WTC11 (cell line): ENCODE results near the gene FAF1. TPM values are rescaled to one million over a fixed set of nuclear protein-coding genes. Genes with fewer than 3 reads are reported as not detected.
A peak's percentile ranks its signal among the peaks of the same experiment; 100 is the strongest.

Source experiments
- ATAC-seq: fragments of 200-7000 bp; cut with Tn5 transposase; 2 replicates; pipeline ENCODE4 v1.10.0; 2021; ENCODE audit warnings: mild to moderate bottlenecking, moderate library complexity
- CTCF ChIA-PET: fragments of 300-600 bp; sonication (Branson Sonifier 250); formaldehyde crosslinking; loops from one replicate; lab custom pipeline; 2021; ENCODE audit warnings: antibody characterized with exemption; lab: Charles Lee
- POLR2A ChIA-PET: fragments of 350-600 bp; sonication (Branson Sonifier 250); formaldehyde crosslinking; loops from one replicate; lab custom pipeline; 2021; ENCODE audit warnings: antibody characterized with exemption; lab: Charles Lee
- DNase-seq: peaks from one replicate; pipeline ENCODE4 v3.0.0; 2021; ENCODE audit warnings: low spot score
- H3K27ac Mint-ChIP-seq: 2 replicates; pipeline ENCODE4 v1.8.0; 2021; ENCODE audit warnings: mixed read lengths
- H3K27me3 Mint-ChIP-seq: 2 replicates; pipeline ENCODE4 v1.8.0; 2021; ENCODE audit warnings: low read depth, mild to moderate bottlenecking, moderate library complexity, mixed read lengths
- H3K36me3 Mint-ChIP-seq: 2 replicates; pipeline ENCODE4 v1.8.0; 2021; ENCODE audit warnings: mixed read lengths
- H3K4me1 Mint-ChIP-seq: 2 replicates; pipeline ENCODE4 v1.8.0; 2022; ENCODE audit warnings: mixed read lengths
- H3K4me3 Mint-ChIP-seq: 2 replicates; pipeline ENCODE4 v1.8.0; 2021; ENCODE audit warnings: mild to moderate bottlenecking, moderate library complexity, mixed read lengths
- H3K9me3 Mint-ChIP-seq: 2 replicates; pipeline ENCODE4 v1.8.0; 2021; ENCODE audit warnings: mixed read lengths
- ATF2 ChIP-seq: sonication (generic); formaldehyde crosslinking; IDR thresholded peaks from 2 replicates; pipeline ENCODE4 v1.8.1; 2022; ENCODE audit warnings: low read depth, missing genetic modification reagents, borderline replicate concordance
- ESRRA ChIP-seq: sonication (generic); formaldehyde crosslinking; IDR thresholded peaks from 2 replicates; pipeline ENCODE4 v1.8.1; 2022; ENCODE audit warnings: mild to moderate bottlenecking, missing genetic modification reagents, borderline replicate concordance
- FOXJ3 ChIP-seq: sonication (generic); formaldehyde crosslinking; IDR thresholded peaks from 2 replicates; pipeline ENCODE4 v1.9.0; 2021; ENCODE audit warnings: missing genetic modification reagents, mild to moderate bottlenecking, borderline replicate concordance
- FOXK1 ChIP-seq: sonication (generic); formaldehyde crosslinking; IDR thresholded peaks from 2 replicates; pipeline ENCODE4 v1.8.0; 2022; ENCODE audit warnings: mild to moderate bottlenecking, moderate library complexity, missing genetic modification reagents
- HMGXB4 ChIP-seq: sonication (generic); formaldehyde crosslinking; IDR thresholded peaks from 2 replicates; pipeline ENCODE4 v1.8.1; 2023; ENCODE audit warnings: mild to moderate bottlenecking, moderate library complexity, missing genetic modification reagents
- NR1H2 ChIP-seq: sonication (generic); formaldehyde crosslinking; IDR thresholded peaks from 2 replicates; pipeline ENCODE4 v1.9.0; 2021; ENCODE audit warnings: mild to moderate bottlenecking, moderate library complexity, missing genetic modification reagents
- PRRX2 ChIP-seq: fragments of 250-450 bp; sonication (Bioruptor Pico); IDR thresholded peaks from 2 replicates; pipeline ENCODE4 v1.8.0; 2021; ENCODE audit warnings: mild to moderate bottlenecking
- RORB ChIP-seq: fragments of 250-450 bp; sonication (Bioruptor Pico); IDR thresholded peaks from 2 replicates; pipeline ENCODE4 v1.9.0; 2021; ENCODE audit warnings: mild to moderate bottlenecking
- ZNF121 ChIP-seq: sonication (generic); formaldehyde crosslinking; IDR thresholded peaks from 2 replicates; pipeline ENCODE4 v1.8.0; 2023; ENCODE audit warnings: missing genetic modification reagents
- ZNF219 ChIP-seq: sonication (generic); formaldehyde crosslinking; IDR thresholded peaks from 2 replicates; pipeline ENCODE4 v1.8.0; 2023; ENCODE audit warnings: missing genetic modification reagents, mild to moderate bottlenecking, borderline replicate concordance
- ZNF416 ChIP-seq: fragments of 250-450 bp; sonication (Bioruptor Pico); IDR thresholded peaks from 2 replicates; pipeline ENCODE4 v1.9.0; 2021; ENCODE audit warnings: mild to moderate bottlenecking, inconsistent platforms
- total RNA-seq: library from RNA; stranded (reverse); gene quantifications from 3 replicates; pipeline ENCODE4 v1.2.3, GENCODE V29; 2021
- TF ChIP-seq, protein P1 (sequence below): fragments of 250-450 bp; sonication (Bioruptor Pico); IDR thresholded peaks from 2 replicates; pipeline ENCODE4 v1.9.0; 2021; ENCODE audit warnings: mild to moderate bottlenecking
- TF ChIP-seq, protein P2 (sequence below): sonication (generic); formaldehyde crosslinking; conservative IDR thresholded peaks from 2 replicates; pipeline ENCODE4 v1.8.1; 2022; ENCODE audit warnings: mild to moderate bottlenecking, missing genetic modification reagents
- TF ChIP-seq, protein P3 (sequence below): sonication (generic); formaldehyde crosslinking; IDR thresholded peaks from 2 replicates; pipeline ENCODE4 v1.8.1; 2023; ENCODE audit warnings: mild to moderate bottlenecking, missing genetic modification reagents

The FAF1 gene
- total RNA-seq, 1 experiment from 2014 or later: 53.5 TPM

DNA sequence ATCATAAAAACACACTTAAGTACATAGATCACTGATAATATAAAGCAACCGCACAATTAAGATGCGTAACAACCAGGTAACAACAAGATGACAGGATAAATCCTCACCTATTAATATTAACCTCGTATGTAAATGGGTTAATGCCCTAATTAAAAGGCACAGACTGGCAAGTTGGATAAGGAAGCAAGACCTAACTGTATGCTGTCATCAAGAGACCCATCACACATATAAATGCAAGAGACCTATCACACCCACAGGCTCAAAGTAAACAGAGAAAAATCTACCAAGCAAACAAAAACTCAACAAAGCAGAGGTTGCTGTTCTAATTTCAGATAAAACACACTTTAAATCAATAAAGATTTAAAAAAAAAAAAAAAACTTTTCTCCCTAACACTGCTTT lies 151.8 kb downstream of the FAF1 start (continued):
- TF ChIP-seq, protein P1, sequence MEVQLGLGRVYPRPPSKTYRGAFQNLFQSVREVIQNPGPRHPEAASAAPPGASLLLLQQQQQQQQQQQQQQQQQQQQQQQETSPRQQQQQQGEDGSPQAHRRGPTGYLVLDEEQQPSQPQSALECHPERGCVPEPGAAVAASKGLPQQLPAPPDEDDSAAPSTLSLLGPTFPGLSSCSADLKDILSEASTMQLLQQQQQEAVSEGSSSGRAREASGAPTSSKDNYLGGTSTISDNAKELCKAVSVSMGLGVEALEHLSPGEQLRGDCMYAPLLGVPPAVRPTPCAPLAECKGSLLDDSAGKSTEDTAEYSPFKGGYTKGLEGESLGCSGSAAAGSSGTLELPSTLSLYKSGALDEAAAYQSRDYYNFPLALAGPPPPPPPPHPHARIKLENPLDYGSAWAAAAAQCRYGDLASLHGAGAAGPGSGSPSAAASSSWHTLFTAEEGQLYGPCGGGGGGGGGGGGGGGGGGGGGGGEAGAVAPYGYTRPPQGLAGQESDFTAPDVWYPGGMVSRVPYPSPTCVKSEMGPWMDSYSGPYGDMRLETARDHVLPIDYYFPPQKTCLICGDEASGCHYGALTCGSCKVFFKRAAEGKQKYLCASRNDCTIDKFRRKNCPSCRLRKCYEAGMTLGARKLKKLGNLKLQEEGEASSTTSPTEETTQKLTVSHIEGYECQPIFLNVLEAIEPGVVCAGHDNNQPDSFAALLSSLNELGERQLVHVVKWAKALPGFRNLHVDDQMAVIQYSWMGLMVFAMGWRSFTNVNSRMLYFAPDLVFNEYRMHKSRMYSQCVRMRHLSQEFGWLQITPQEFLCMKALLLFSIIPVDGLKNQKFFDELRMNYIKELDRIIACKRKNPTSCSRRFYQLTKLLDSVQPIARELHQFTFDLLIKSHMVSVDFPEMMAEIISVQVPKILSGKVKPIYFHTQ (CRISPR knock-in tag): no peak
- TF ChIP-seq ZNF219 (CRISPR knock-in tag) (no peak), NR1H2 (no peak), ZNF121 (CRISPR knock-in tag) (no peak), FOXJ3 (CRISPR knock-in tag) (no peak)

DNA sequence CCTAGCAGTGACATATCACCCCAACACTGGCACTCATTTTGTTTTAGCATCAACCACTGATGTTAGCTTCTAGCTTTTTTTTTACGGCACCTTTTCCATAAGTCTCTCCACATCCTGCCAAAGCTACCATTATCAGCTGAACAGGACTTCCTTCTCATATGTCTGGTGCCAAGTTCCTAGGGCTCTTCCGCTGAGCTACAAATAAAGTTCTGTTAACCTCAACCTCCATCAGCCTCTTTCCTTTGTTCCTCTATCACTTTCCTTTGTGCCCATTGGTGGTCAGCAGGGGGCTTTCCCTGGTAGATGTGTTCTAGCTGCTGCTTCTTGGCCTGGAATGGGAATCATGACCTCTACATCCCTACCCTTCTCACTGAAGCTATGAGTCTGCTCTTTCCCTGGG lies 163.8 kb downstream of the FAF1 start:
- no peak for TF ChIP-seq PRRX2 (CRISPR knock-in tag)
- no peak for TF ChIP-seq ZNF121 (CRISPR knock-in tag)
- no peak for DNase-seq
- peak overlapping the region; percentile 16; the same call in 1 of the 2 replicates for H3K27ac Mint-ChIP-seq
- no peak overlapping the region for H3K4me3 Mint-ChIP-seq
- H3K36me3 Mint-ChIP-seq: no peaks in the 10 kb centered on the region
- no peaks in the 10 kb centered on the region for H3K27me3 Mint-ChIP-seq
- no peaks in the 10 kb centered on the region for H3K9me3 Mint-ChIP-seq
- ChIA-PET CTCF (no interaction called here), POLR2A (no interaction called here)
- no peak for ATAC-seq
- peaks cover 11% of the 10 kb centered on the region; the same call in 1 of the 2 replicates for H3K4me1 Mint-ChIP-seq

DNA sequence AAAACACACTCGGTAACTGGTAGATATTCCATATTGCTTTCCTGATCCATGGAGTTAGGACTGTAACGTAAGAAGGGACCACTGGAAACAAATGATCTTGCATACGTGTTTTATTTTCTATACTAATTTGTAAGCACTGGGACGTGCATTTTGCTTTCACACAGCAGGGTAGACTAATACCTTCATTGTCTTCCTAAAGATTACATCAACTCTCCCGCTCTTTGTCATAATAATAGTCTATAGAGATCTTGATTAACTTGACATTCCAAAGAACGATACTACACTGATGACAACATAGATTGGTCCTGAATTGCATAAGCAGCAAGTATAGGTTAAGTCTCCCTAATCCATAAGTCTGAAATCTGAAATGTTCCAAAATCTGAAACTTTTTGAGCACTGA lies 166.5 kb downstream of the FAF1 start:
- Mint-ChIP-seq H3K27me3 (no peaks in the 10 kb centered on the region), H3K4me3 (no peak overlapping the region), H3K36me3 (no peaks in the 10 kb centered on the region), H3K9me3 (no peaks in the 10 kb centered on the region), H3K27ac (no peak overlapping the region), H3K4me1 (peaks cover 11% of the 10 kb centered on the region; the same call in 1 of the 2 replicates)
- no peak for TF ChIP-seq ATF2 (CRISPR knock-in tag)
- TF ChIP-seq, protein P2, sequence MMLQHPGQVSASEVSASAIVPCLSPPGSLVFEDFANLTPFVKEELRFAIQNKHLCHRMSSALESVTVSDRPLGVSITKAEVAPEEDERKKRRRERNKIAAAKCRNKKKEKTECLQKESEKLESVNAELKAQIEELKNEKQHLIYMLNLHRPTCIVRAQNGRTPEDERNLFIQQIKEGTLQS: no peak
- no peak for TF ChIP-seq ESRRA
- TF ChIP-seq ZNF416 (CRISPR knock-in tag): no peak
- TF ChIP-seq FOXK1 (CRISPR knock-in tag): no peak
- TF ChIP-seq, protein P3, sequence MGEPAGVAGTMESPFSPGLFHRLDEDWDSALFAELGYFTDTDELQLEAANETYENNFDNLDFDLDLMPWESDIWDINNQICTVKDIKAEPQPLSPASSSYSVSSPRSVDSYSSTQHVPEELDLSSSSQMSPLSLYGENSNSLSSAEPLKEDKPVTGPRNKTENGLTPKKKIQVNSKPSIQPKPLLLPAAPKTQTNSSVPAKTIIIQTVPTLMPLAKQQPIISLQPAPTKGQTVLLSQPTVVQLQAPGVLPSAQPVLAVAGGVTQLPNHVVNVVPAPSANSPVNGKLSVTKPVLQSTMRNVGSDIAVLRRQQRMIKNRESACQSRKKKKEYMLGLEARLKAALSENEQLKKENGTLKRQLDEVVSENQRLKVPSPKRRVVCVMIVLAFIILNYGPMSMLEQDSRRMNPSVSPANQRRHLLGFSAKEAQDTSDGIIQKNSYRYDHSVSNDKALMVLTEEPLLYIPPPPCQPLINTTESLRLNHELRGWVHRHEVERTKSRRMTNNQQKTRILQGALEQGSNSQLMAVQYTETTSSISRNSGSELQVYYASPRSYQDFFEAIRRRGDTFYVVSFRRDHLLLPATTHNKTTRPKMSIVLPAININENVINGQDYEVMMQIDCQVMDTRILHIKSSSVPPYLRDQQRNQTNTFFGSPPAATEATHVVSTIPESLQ (CRISPR knock-in tag): no peak
- TF ChIP-seq HMGXB4 (CRISPR knock-in tag): no peak
- no peak for TF ChIP-seq RORB (CRISPR knock-in tag)
- ATAC-seq: no peak; the same call in 1 of the 2 replicates
- POLR2A ChIA-PET: no interaction called here
- DNase-seq: no peak
- CTCF ChIA-PET: no interaction called here
